ENCODE data around the gene DLGAP1.

GRCh38 chr18:4454537-4455112 is 482 bp downstream of the DLGAP1 start:
- TF ChIP-seq EP300 (IDR thresholded peaks at IDR 0.05) (no peak), CTCF (IDR thresholded peaks at IDR 0.05) (no peak), POLR2A (IDR thresholded peaks at IDR 0.05) (no peak)
